Measurements from ENCODE around the gene ATP6V1B1.

The ATP6V1B1 gene

GRCh38 chr2:70928366-70928765 is 7.3 kb upstream of the ATP6V1B1 start:
- no peak for DNase-seq

GRCh38 chr2:70930371-70931329 is 5.0 kb upstream of the ATP6V1B1 start:
- DNase-seq = no peak

GRCh38 chr2:70931376-70932000 is 4.2 kb upstream of the ATP6V1B1 start:
- DNase-seq = no peak

- DNase-seq = no peak
These were observed 3.0 kb upstream of the ATP6V1B1 start for GRCh38 chr2:70932631-70933230.

- no peak for DNase-seq
These were observed 719 bp upstream of the ATP6V1B1 start for GRCh38 chr2:70934981-70935380.

GRCh38 chr2:70936165-70936978 is 672 bp downstream of the ATP6V1B1 start:
- no peak for DNase-seq

- no peak for DNase-seq
These were observed 1.5 kb downstream of the ATP6V1B1 start for GRCh38 chr2:70936979-70937811.

GRCh38 chr2:70937866-70938585 is 2.3 kb downstream of the ATP6V1B1 start:
- no peak for DNase-seq

GRCh38 chr2:70938586-70938950 is 2.9 kb downstream of the ATP6V1B1 start:
- DNase-seq = no peak

GRCh38 chr2:70939001-70939838 is 3.5 kb downstream of the ATP6V1B1 start:
- no peak for DNase-seq

- DNase-seq = no peak
These were observed 4.3 kb downstream of the ATP6V1B1 start for GRCh38 chr2:70939839-70940580.

GRCh38 chr2:70941186-70941585 is 5.5 kb downstream of the ATP6V1B1 start:
- DNase-seq = no peak

- DNase-seq = no peak
These were observed 6.0 kb downstream of the ATP6V1B1 start for GRCh38 chr2:70941701-70942100.

GRCh38 chr2:70942396-70943204 is 6.9 kb downstream of the ATP6V1B1 start:
- DNase-seq = no peak

- no peak for DNase-seq
These were observed 7.6 kb downstream of the ATP6V1B1 start for GRCh38 chr2:70943205-70943871.

- DNase-seq = no peak
These were observed 8.5 kb downstream of the ATP6V1B1 start for GRCh38 chr2:70944111-70944690.

GRCh38 chr2:70946832-70947442 is 11.2 kb downstream of the ATP6V1B1 start:
- DNase-seq = peak; percentile 22 to 61

Measured in NCI-H446 (cell line).